H9 (cell line): ENCODE data around the gene BMERB1. TPM values are rescaled to one million over a fixed set of nuclear protein-coding genes. Genes with fewer than 3 reads are reported as not detected.

Source experiments
- DNase-seq: peaks from one replicate; pipeline ENCODE4 v3.0.0-alpha.2; 2017
- H2AFZ ChIP-seq: one replicate; pipeline ENCODE4 v1.6.1; 2013; ENCODE audit warnings: mild to moderate bottlenecking, low read length, control low read depth, moderate library complexity
- H2AK5ac ChIP-seq: 2 replicates; pipeline ENCODE4 v1.6.1; 2013; ENCODE audit warnings: low read length, control low read depth, mixed read lengths; ENCODE audit not compliant: insufficient read length
- H2BK120ac ChIP-seq: one replicate; pipeline ENCODE4 v1.6.1; 2013; ENCODE audit warnings: low read depth, mild to moderate bottlenecking, low read length, control low read depth, inconsistent platforms; ENCODE audit not compliant: poor library complexity, severe bottlenecking
- H2BK12ac ChIP-seq: 2 replicates; pipeline ENCODE4 v1.6.1; 2013; ENCODE audit warnings: low read length, control low read depth, mixed read lengths, low read depth; ENCODE audit not compliant: insufficient read length
- H2BK15ac ChIP-seq: 2 replicates; pipeline ENCODE4 v1.6.1; 2013; ENCODE audit warnings: low read depth, low read length, control low read depth
- H2BK20ac ChIP-seq: one replicate; pipeline ENCODE4 v1.6.1; 2013; ENCODE audit warnings: low read depth, mild to moderate bottlenecking, low read length, control low read depth, inconsistent platforms; ENCODE audit not compliant: poor library complexity, severe bottlenecking
- H2BK5ac ChIP-seq: 2 replicates; pipeline ENCODE4 v1.6.1; 2013; ENCODE audit warnings: low read length, control low read depth, mixed read lengths; ENCODE audit not compliant: insufficient read length
- H3K14ac ChIP-seq: 2 replicates; pipeline ENCODE4 v1.6.1; 2013; ENCODE audit warnings: low read length, control low read depth; ENCODE audit not compliant: insufficient read depth
- H3K18ac ChIP-seq: 2 replicates; pipeline ENCODE4 v1.6.1; 2013; ENCODE audit warnings: low read depth, mild to moderate bottlenecking, mixed read lengths, low read length, control low read depth; ENCODE audit not compliant: insufficient read length
- H3K23ac ChIP-seq: 2 replicates; pipeline ENCODE4 v1.6.1; 2013; ENCODE audit warnings: low read length, control low read depth, mixed read lengths, low read depth; ENCODE audit not compliant: insufficient read length
- H3K23me2 ChIP-seq: 2 replicates; pipeline ENCODE4 v1.6.1; 2013; ENCODE audit warnings: low read depth, mild to moderate bottlenecking, mixed read lengths, low read length, control low read depth; ENCODE audit not compliant: insufficient read length, poor library complexity, severe bottlenecking
- H3K27ac ChIP-seq: 2 replicates; pipeline ENCODE4 v1.5.1; 2013; ENCODE audit warnings: low read length, control low read depth, mixed read lengths, low read depth; ENCODE audit not compliant: insufficient read length
- H3K27me3 ChIP-seq: 2 replicates; pipeline ENCODE4 v1.6.1; 2013; ENCODE audit warnings: low read length, control low read depth, inconsistent platforms; ENCODE audit not compliant: insufficient read depth
- H3K4ac ChIP-seq: 2 replicates; pipeline ENCODE4 v1.6.1; 2013; ENCODE audit warnings: low read depth, mild to moderate bottlenecking, control low read depth, inconsistent platforms, low read length, moderate library complexity
- H3K4me1 ChIP-seq: 2 replicates; pipeline ENCODE4 v1.6.1; 2013; ENCODE audit warnings: low read length, control low read depth, inconsistent platforms; ENCODE audit not compliant: insufficient read depth
- H3K4me2 ChIP-seq: 2 replicates; pipeline ENCODE4 v1.6.1; 2013; ENCODE audit warnings: low read length, control low read depth, mixed read lengths; ENCODE audit not compliant: insufficient read length, insufficient read depth
- H3K56ac ChIP-seq: 2 replicates; pipeline ENCODE4 v1.6.1; 2013; ENCODE audit warnings: low read depth, mild to moderate bottlenecking, mixed read lengths, low read length, control low read depth; ENCODE audit not compliant: insufficient read length
- H3K79me1 ChIP-seq: 2 replicates; pipeline ENCODE4 v1.6.1; 2013; ENCODE audit warnings: low read depth, mild to moderate bottlenecking, moderate library complexity, low read length, control low read depth, inconsistent platforms; ENCODE audit not compliant: insufficient read depth, poor library complexity, severe bottlenecking
- H3K79me2 ChIP-seq: 2 replicates; pipeline ENCODE4 v1.6.1; 2013; ENCODE audit warnings: low read length, control low read depth, inconsistent platforms; ENCODE audit not compliant: insufficient read depth
- H3K9ac ChIP-seq: 2 replicates; pipeline ENCODE4 v1.6.1; 2013; ENCODE audit warnings: low read length, control low read depth, mixed read lengths; ENCODE audit not compliant: insufficient read length; ENCODE audit errors: extremely low read depth
- H3K9me3 ChIP-seq: one replicate; pipeline ENCODE4 v1.6.1; 2013; ENCODE audit warnings: low read depth, low read length, inconsistent platforms; ENCODE audit not compliant: control insufficient read depth
- H3T11ph ChIP-seq: one replicate; pipeline ENCODE4 v1.6.1; 2013; ENCODE audit warnings: mild to moderate bottlenecking, low read length, control low read depth, inconsistent platforms
- H4K20me1 ChIP-seq: one replicate; pipeline ENCODE4 v1.6.1; 2013; ENCODE audit not compliant: control insufficient read depth, insufficient read length, insufficient read depth
- H4K5ac ChIP-seq: 2 replicates; pipeline ENCODE4 v1.6.1; 2013; ENCODE audit warnings: low read depth, mild to moderate bottlenecking, mixed read lengths, low read length, control low read depth; ENCODE audit not compliant: insufficient read length
- H4K8ac ChIP-seq: replicated peaks from 2 replicates; pipeline ENCODE4 v1.6.1; 2013; ENCODE audit warnings: low read length, control low read depth, mixed read lengths, low read depth; ENCODE audit not compliant: insufficient read length
- H4K91ac ChIP-seq: 2 replicates; pipeline ENCODE4 v1.6.1; 2013; ENCODE audit warnings: low read depth, mild to moderate bottlenecking, moderate library complexity, mixed read lengths, low read length, control low read depth; ENCODE audit not compliant: insufficient read length
- H3K27ac Mint-ChIP-seq, 3 experiments: 2 replicates in 2 of 3; 3 replicates in 1 of 3; pipeline ENCODE4 v1.8.0; 2020 to 2021; ENCODE audit warnings: mixed read lengths in 3 of 3, mild to moderate bottlenecking in 1 of 3, moderate library complexity in 1 of 3
- H3K27me3 Mint-ChIP-seq: 2 replicates; pipeline ENCODE4 v1.8.0; 2021; ENCODE audit warnings: low read depth, mild to moderate bottlenecking, moderate library complexity, mixed read lengths
- H3K36me3 Mint-ChIP-seq, 3 experiments: 2 replicates in 2 of 3; 3 replicates in 1 of 3; pipeline ENCODE4 v1.8.0; 2020 to 2021; ENCODE audit warnings: low read depth in 3 of 3, mixed read lengths in 3 of 3; ENCODE audit not compliant: insufficient read depth in 1 of 3
- H3K4me1 Mint-ChIP-seq, 2 experiments: 2 replicates each; pipeline ENCODE4 v1.8.0; 2020; ENCODE audit warnings: mixed read lengths in 2 of 2
- H3K4me3 Mint-ChIP-seq, 2 experiments: 2 replicates in 1 of 2; 3 replicates in 1 of 2; pipeline ENCODE4 v1.8.0; 2020 to 2021; ENCODE audit warnings: mild to moderate bottlenecking in 2 of 2, mixed read lengths in 2 of 2, moderate library complexity in 1 of 2
- H3K9me3 Mint-ChIP-seq, 2 experiments: 2 replicates in 1 of 2; 3 replicates in 1 of 2; pipeline ENCODE4 v1.8.0; 2020; ENCODE audit warnings: mild to moderate bottlenecking in 2 of 2, mixed read lengths in 2 of 2, moderate library complexity in 1 of 2
- CTCF ChIP-seq: fragments of 200-600 bp; sonication (generic); conservative IDR thresholded peaks from 3 replicates; pipeline ENCODE4 v1.8.0; 2021; ENCODE audit warnings: antibody characterized with exemption, mild to moderate bottlenecking
- WGBS: extraction: QIAGEN DNeasy Blood & Tissue Kit; methylation state at CpG from one replicate; pipeline ENCODE4 v1.1.7; 2013; ENCODE audit warnings: missing lambda C conversion rate, low lambda C conversion rate, mixed read lengths; ENCODE audit not compliant: insufficient read length; ENCODE audit errors: extremely low coverage; 5-methylcytosine and 5-hydroxymethylcytosine counted together
- total RNA-seq: library from RNA; stranded (reverse); gene quantifications from 2 replicates; pipeline ENCODE4 v1.2.1, GENCODE V29; 2021

The BMERB1 gene
- total RNA-seq, 1 experiment from 2014 or later = 19.5 TPM

DNA sequence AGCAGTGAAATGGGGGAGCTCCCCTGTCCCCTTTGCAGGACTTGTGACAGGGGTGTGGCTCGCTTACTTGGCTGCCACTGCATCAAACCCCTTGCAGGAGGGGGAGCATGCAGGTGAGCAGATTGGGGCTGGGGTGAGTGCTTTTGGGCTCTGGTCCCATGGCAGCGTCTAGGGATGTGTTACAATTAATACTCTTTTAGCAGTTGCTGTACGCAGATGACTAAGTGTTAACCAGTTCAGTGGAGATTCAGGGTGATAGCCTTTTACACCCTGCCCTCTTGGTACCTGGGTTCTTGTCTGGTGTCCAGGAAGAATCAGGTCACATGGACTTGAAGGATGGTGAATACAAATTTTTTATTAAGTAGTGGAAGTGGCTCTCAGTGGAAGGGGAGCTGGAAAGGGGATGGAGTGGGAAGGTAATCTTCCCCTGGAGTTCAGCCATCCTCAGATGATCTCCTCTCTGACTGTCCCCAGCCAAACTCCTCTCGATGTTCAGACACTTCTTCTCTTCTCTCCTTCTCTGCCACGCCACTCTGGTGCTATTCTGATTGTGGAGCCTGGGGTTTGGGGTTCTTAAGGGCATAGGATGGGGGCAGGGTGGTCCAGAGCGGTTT is 108.5 kb downstream of the BMERB1 start:
- no peak overlapping the region for H2AFZ ChIP-seq
- H3K56ac ChIP-seq = no peak overlapping the region
- no peaks in the 10 kb centered on the region for H4K20me1 ChIP-seq
- Mint-ChIP-seq H3K4me3 (no peak overlapping the region), H3K9me3 (peaks cover 16 to 17% of the 10 kb centered on the region in 2 experiments), H3K36me3 (peaks cover 0 to 20% (median 18%) of the 10 kb centered on the region in 3 experiments; a peak in 6 of 7 replicates), H3K27ac (peak overlapping the region in 1 of 3 experiments; percentile 88; a peak in 3 of 7 replicates), H3K27me3 (no peaks in the 10 kb centered on the region), H3K4me1 (peaks cover 20 to 23% of the 10 kb centered on the region in 2 experiments)
- H3K79me2 ChIP-seq = no peaks in the 10 kb centered on the region
- H4K91ac ChIP-seq = no peak overlapping the region
- H3K14ac ChIP-seq = 0 out of 2 replicates have a peak overlapping the region, but pooled peaks have one; percentile 23
- H3K18ac ChIP-seq = no peak overlapping the region
- no peak overlapping the region for H2BK120ac ChIP-seq
- H3K9me3 ChIP-seq = no peaks in the 10 kb centered on the region
- H2AK5ac ChIP-seq = no peak overlapping the region
- H3K4me2 ChIP-seq = no peak overlapping the region
- H3K4me1 ChIP-seq = no peaks in the 10 kb centered on the region; the same call in 1 of the 2 replicates
- TF ChIP-seq CTCF = no peak
- no peak overlapping the region for H3K23ac ChIP-seq
- H3K9ac ChIP-seq = no peak overlapping the region
- H2BK5ac ChIP-seq = no peak overlapping the region
- no peak overlapping the region for H3T11ph ChIP-seq
- H2BK15ac ChIP-seq = no peak overlapping the region
- no peaks in the 10 kb centered on the region for H3K27me3 ChIP-seq
- DNase-seq = no peak
- no peak overlapping the region for H4K5ac ChIP-seq
- no peak overlapping the region for H2BK20ac ChIP-seq
- H3K23me2 ChIP-seq = no peaks in the 10 kb centered on the region
- no CpG with 5 or more reads among the region's 6 CpGs for WGBS
- no peak overlapping the region for H2BK12ac ChIP-seq
- H3K79me1 ChIP-seq = no peaks in the 10 kb centered on the region
- no peak overlapping the region for H3K4ac ChIP-seq
- no peak overlapping the region for H3K27ac ChIP-seq
- H4K8ac ChIP-seq = no peak overlapping the region
